Measurements from ENCODE around the gene CACNA1D. TPM values are rescaled to one million over a fixed set of nuclear protein-coding genes. Genes with fewer than 3 reads are reported as not detected.

Gene CACNA1D
- polyA plus RNA-seq, 1 donor (not counting 4 experiments of a cell fraction or from before 2014, with no cell fraction given), result 0.20 TPM

GRCh38 chr3:53599771-53600170 lies 105.4 kb downstream of the CACNA1D start:
- Histone ChIP-seq H3K9me1 (ENCODE audit: control insufficient read depth, extremely low read depth, insufficient read depth, low read length) (no peaks in the 10 kb centered on the region), H3K9me3 (ENCODE audit: control insufficient read depth, low read depth, low read length) (no peaks in the 10 kb centered on the region), H3K4me2 (ENCODE audit: control insufficient read depth, extremely low read depth, insufficient read depth, low read depth, low read length) (no peak overlapping the region), H2AFZ (ENCODE audit: control insufficient read depth, low read length) (no peak overlapping the region), H3K27ac (ENCODE audit: control insufficient read depth, insufficient read depth, low read length) (no peak overlapping the region), H3K27me3 (ENCODE audit: control insufficient read depth, extremely low read depth, insufficient read depth, low read length) (no peaks in the 10 kb centered on the region), H3K4me1 (ENCODE audit: control insufficient read depth, extremely low read depth, insufficient read depth, low read length) (no peaks in the 10 kb centered on the region), H3K4me3 (ENCODE audit: control insufficient read depth in 2 of 3, extremely low read depth in 1 of 3, insufficient read depth in 2 of 3, low read depth in 1 of 3, low read length in 3 of 3) (no peak overlapping the region), H3K79me2 (ENCODE audit: control insufficient read depth, insufficient read depth, low read length) (no peaks in the 10 kb centered on the region), H3K9ac (ENCODE audit: control insufficient read depth, extremely low read depth, insufficient read depth, low read length) (no peak overlapping the region), H3K36me3 (ENCODE audit: control insufficient read depth in 2 of 2, extremely low read depth in 1 of 2, insufficient read depth in 2 of 2, low read length in 2 of 2) (no peaks in the 10 kb centered on the region), H4K20me1 (ENCODE audit: control insufficient read depth, extremely low read depth, insufficient read depth, low read length) (no peaks in the 10 kb centered on the region)
- dilution Hi-C loops (cut with MboI; ENCODE audit: extremely low pct_ligation_motif_present, low sequenced_read_pairs), result no loop called here
- no peak for DNase-seq (ENCODE audit: low read depth, low spot score)
- FAIRE-seq, result no peak
- TF ChIP-seq EZH2 (IDR thresholded peaks at IDR 0.05; ENCODE audit: low read length) (no peak), CTCF (optimal IDR thresholded peaks at IDR 0.05 in 1 of 3, IDR thresholded peaks at IDR 0.05 in 1 of 3, conservative IDR thresholded peaks at IDR 0.05 in 1 of 3; ENCODE audit: extremely low read depth in 1 of 3, insufficient read depth in 2 of 3, low read length in 3 of 3) (no peak)

- no peak overlapping the region for H3K4me2 ChIP-seq (ENCODE audit: control insufficient read depth, extremely low read depth, insufficient read depth, low read depth, low read length)
- FAIRE-seq, result no peak
These were observed 108.5 kb downstream of the CACNA1D start for GRCh38 chr3:53602866-53603265.

More at GRCh38 chr3:53602866-53603265, 108.5 kb downstream of the CACNA1D start:
- no peaks in the 10 kb centered on the region for H3K79me2 ChIP-seq (ENCODE audit: control insufficient read depth, insufficient read depth, low read length)
- H3K9me1 ChIP-seq (ENCODE audit: control insufficient read depth, extremely low read depth, insufficient read depth, low read length), result no peaks in the 10 kb centered on the region
- no peak for DNase-seq (ENCODE audit: low read depth, low spot score)
- H3K36me3 ChIP-seq (ENCODE audit: control insufficient read depth in 2 of 2, extremely low read depth in 1 of 2, insufficient read depth in 2 of 2, low read length in 2 of 2), result no peaks in the 10 kb centered on the region
- no peak overlapping the region for H3K4me3 ChIP-seq (ENCODE audit: control insufficient read depth in 2 of 3, extremely low read depth in 1 of 3, insufficient read depth in 2 of 3, low read depth in 1 of 3, low read length in 3 of 3)
- TF ChIP-seq EZH2 (IDR thresholded peaks at IDR 0.05; ENCODE audit: low read length), result no peak
- TF ChIP-seq CTCF (optimal IDR thresholded peaks at IDR 0.05 in 1 of 3, IDR thresholded peaks at IDR 0.05 in 1 of 3, conservative IDR thresholded peaks at IDR 0.05 in 1 of 3; ENCODE audit: extremely low read depth in 1 of 3, insufficient read depth in 2 of 3, low read length in 3 of 3), result no peak
- H3K27ac ChIP-seq (ENCODE audit: control insufficient read depth, insufficient read depth, low read length), result no peak overlapping the region
- H2AFZ ChIP-seq (ENCODE audit: control insufficient read depth, low read length), result no peak overlapping the region
- H3K27me3 ChIP-seq (ENCODE audit: control insufficient read depth, extremely low read depth, insufficient read depth, low read length), result no peaks in the 10 kb centered on the region
- no peaks in the 10 kb centered on the region for H3K9me3 ChIP-seq (ENCODE audit: control insufficient read depth, low read depth, low read length)
- no peak overlapping the region for H3K9ac ChIP-seq (ENCODE audit: control insufficient read depth, extremely low read depth, insufficient read depth, low read length)
- H3K4me1 ChIP-seq (ENCODE audit: control insufficient read depth, extremely low read depth, insufficient read depth, low read length), result no peaks in the 10 kb centered on the region
- dilution Hi-C loops (cut with MboI; ENCODE audit: extremely low pct_ligation_motif_present, low sequenced_read_pairs), result no loop called here
- H4K20me1 ChIP-seq (ENCODE audit: control insufficient read depth, extremely low read depth, insufficient read depth, low read length), result no peaks in the 10 kb centered on the region
